ENCODE results near the gene SERGEF.

- TF ChIP-seq CTCF (IDR thresholded peaks at IDR 0.05) (no peak), POLR2A (IDR thresholded peaks at IDR 0.05) (no peak)
These were observed 229.0 kb downstream of the SERGEF start for GRCh38 chr11:17783878-17784277.
